PC-9 (cell line): ENCODE results near the gene C19orf12.

Source experiments
- EZH2 ChIP-seq: fragments of 200-600 bp; sonication (generic); IDR thresholded peaks from 2 replicates; pipeline ENCODE4 v1.8.0; 2017; ENCODE audit warnings: antibody characterized with exemption, low read depth
- TF ChIP-seq, protein P1 (sequence below): fragments of 200-600 bp; sonication (generic); conservative IDR thresholded peaks from 2 replicates; pipeline ENCODE4 v1.6.1; 2017; ENCODE audit warnings: mixed run types, antibody characterized with exemption, mild to moderate bottlenecking, moderate library complexity

DNA sequence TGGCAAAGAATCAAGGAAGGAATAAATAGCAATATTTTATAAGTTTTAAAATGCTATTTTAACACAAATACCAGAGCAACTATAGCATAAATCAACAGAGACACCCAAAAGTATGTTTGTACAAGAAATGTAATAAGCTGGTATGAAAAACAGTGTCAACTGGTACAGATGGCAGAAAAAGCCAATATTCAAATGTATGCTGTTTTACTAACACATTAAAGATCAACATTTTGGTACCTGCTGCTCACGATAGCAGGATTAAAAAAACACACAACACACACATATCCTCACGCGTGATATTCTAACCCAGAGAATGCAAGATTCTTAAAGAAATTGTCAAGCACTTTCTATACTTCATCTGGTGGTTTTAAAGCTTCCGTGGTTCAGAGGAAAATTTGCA is 48.1 kb upstream of the C19orf12 start:
- TF ChIP-seq EZH2, result no peak
- TF ChIP-seq, protein P1, sequence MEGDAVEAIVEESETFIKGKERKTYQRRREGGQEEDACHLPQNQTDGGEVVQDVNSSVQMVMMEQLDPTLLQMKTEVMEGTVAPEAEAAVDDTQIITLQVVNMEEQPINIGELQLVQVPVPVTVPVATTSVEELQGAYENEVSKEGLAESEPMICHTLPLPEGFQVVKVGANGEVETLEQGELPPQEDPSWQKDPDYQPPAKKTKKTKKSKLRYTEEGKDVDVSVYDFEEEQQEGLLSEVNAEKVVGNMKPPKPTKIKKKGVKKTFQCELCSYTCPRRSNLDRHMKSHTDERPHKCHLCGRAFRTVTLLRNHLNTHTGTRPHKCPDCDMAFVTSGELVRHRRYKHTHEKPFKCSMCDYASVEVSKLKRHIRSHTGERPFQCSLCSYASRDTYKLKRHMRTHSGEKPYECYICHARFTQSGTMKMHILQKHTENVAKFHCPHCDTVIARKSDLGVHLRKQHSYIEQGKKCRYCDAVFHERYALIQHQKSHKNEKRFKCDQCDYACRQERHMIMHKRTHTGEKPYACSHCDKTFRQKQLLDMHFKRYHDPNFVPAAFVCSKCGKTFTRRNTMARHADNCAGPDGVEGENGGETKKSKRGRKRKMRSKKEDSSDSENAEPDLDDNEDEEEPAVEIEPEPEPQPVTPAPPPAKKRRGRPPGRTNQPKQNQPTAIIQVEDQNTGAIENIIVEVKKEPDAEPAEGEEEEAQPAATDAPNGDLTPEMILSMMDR, result no peak
